ENCODE results near the gene TMEM156. TPM values are rescaled to one million over a fixed set of nuclear protein-coding genes. Genes with fewer than 3 reads are reported as not detected.
"Not testable (repeated sequence)": the region's sequence is repeated elsewhere in the genome, so short reads cannot be mapped to it uniquely, and the experiment has no call there.

TMEM156 gene
- total RNA-seq, 2 donors from 2014 or later, result 0.29 to 0.65 TPM

DNA sequence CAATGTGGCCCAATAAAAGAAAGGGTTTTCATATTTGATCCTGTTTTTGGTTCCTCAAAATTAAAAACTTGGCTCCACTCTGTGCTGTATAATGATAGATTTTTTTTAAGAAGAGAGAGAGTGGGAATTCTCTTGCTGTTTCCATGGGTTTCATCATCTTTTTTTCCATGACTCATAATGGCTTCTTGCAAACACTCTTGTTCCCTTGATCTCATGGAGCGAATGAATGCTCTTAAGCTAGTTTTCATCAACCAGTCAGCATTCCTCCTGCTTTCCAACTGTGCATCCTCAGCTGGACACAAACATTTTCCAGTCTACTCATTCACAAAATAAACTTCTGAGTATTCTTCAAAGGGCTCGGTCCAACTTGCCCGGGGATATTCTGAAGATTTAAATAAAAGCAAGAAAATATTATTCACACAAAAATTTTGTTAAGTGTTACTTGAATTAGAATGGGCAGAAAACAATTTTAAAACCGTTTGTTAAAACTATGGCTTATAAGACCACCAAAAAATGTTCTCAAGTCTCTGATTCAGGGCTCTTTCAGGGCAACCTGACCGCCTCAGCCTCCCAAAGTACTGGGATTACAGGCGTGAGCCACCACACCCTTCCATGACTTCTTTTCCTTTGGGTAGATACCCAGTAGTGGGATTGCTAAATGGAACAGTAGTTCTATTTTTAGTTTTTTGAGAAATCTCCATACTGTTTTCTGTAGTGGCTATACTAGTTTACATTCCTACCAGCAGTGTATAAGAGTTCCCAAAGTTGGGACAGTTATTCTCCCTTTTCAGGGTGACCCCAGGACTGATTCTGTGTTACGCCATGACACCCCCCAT, 64.7 kb downstream of the TMEM156 start:
- intact Hi-C loops (cut with DNase I), result no loop called here
- no peak for DNase-seq (ENCODE audit: low spot score)

DNA sequence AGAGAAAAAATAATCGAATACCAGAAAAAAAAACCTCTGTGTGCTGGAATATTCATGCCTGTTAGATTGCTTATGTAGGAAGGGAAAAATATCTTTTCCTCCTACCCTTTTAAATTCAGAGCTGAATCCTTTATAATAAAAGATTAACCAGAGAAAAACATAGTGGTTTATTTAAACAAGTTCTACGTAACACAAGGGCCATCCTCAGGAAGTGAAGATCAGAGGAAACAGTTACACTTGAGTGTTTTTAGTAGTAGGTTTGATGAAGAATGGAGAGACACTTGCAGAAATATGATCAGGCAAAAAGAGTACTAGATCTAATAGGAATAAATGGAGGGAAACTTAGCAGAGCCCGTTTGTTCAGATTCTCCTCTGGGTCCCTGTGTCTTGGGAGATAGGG, 66.3 kb downstream of the TMEM156 start:
- intact Hi-C loops (cut with DNase I), result no loop called here
- no peak for DNase-seq (ENCODE audit: low spot score)

DNA sequence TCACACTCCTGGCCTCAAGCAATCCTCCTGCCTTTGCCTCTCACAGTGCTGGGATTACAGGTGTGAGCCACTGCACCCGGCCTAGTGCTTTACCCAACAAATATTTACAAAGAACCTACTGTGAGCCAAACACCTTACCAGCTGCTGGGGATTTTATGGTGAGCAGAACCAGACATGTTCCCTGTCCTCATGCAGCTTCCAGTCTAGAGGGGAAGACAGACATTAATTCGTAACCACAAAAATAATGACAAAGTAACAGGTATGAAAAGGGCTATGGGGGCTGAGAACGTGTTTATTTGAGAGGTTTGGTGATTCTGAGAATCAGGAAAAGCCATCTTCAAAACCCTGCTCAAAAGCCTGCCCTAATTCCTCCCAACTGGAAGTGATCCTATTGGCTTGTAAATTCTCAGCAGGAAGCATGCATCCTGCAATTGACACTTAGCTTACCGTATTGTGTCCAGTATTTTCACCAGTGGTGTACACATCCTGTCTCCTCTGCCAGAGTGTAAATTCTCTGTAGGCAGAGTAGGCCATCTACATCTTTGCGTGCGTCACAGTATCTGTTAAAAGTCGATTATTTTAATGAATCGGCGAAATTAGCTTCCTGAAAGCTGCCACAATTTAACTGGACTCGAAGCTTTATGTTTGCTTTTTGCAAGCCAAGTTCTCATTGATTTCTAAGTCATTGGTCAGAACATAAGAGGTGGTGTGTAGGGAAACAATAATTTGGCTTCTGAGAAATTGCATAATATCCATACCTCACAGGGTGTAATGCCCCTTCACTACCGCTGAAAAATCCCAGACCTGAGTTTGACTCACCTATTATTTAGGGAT, 67.0 kb downstream of the TMEM156 start:
- intact Hi-C loops (cut with DNase I), result no loop called here
- no peak for DNase-seq (ENCODE audit: low spot score)

DNA sequence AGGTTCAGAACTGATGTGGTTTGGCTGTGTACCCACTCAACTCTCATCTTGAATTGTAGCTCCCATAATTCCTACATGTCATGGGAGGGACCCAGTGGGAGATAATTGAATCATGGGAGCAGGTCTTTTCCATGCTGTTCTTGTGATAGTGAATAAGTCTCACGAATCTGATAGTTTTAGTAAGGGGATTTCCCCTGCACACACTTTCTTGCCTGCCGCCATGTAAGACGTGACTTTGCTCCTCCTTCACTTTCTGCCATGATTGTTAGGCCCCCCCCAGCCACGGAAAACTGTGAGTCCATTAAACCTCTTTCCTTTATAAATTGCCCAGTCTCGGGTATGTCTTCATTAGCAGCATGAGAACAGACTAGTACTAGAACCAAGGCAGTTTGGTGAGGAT, 73.0 kb downstream of the TMEM156 start:
- intact Hi-C loops (cut with DNase I); DNase-seq (ENCODE audit: low spot score): not testable (repeated sequence)

DNA sequence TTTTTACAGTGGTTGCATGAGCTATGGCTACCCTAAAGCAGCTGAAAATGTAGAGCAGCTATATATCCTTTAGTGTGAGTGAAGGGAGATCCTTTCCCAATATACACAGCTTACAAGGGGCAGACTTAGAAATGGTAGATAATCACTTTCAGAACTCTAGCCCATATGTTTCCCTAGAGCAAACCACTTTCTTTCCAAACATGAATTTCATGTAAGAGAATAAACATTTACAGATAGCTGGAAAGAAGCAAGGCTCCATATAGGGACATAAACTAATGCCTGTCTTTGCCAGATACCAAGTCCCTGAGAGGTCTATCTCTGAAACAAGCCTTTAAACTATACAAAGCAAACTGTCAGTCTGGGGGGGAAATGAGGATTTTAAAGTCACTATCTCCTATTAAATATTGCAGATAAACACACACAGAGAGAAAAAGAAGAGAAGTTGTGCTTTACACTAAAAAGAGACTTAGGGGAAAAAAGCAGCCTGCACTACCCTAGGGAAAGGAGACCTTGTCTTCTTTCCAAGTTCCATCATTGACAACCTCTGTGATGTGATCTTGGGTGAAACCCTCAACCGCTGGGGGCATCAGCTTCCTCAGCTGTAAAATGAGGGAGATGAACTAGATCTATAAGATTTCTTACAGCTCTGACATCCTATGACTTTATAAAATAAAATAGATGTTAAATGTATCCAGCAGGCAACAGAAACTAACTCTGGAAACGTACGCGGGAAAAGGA, 73.6 kb downstream of the TMEM156 start:
- intact Hi-C loops (cut with DNase I), result no loop called here
- no peak for DNase-seq (ENCODE audit: low spot score)

DNA sequence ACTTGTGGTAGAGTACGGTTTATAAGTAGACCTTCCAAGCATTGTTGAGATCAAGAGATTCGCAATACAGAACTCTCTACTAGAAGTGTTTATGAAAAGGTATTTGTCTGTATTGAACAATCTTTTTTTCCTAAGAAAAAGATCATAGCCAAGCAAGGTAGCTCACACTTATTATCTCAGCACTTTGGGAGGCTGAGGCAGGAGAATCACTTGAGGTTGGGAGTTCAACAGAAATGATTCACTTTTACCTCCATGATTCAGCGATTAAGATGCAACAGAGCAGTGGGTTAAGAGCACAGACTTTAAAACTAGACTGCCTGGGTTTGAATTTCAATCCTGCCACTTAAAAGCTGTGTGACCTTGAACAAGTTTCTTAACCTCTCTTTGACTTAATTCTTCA, 74.3 kb downstream of the TMEM156 start:
- no peak for DNase-seq (ENCODE audit: low spot score)
- intact Hi-C loops (cut with DNase I), result no loop called here

DNA sequence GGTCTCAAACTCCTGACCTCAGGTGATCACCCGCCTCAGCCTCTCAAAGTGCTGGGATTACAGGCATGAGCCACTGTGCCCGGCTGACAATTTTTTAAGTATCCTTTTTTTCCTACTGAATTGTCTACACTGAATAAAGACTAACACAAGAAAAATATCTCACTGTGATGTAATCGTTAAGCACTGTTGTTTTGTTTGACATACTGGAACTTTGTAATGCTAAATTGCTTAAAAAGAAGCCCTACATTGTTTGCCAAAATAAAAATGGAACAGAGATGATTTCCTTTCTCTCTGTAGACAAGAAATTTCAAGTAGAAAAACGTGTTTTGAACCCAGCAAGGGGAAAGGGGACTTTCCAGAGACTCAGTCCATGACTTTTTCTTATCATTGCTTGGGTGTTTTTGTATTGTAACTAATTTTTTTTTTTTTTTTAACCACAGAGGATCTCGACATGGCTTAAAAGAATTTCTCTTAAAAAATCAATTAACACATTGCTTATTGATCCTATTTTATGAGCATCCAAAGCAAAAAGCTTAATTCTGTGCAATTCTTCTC, 74.9 kb downstream of the TMEM156 start:
- intact Hi-C loops (cut with DNase I), result no loop called here
- DNase-seq (ENCODE audit: low spot score), result no peak

DNA sequence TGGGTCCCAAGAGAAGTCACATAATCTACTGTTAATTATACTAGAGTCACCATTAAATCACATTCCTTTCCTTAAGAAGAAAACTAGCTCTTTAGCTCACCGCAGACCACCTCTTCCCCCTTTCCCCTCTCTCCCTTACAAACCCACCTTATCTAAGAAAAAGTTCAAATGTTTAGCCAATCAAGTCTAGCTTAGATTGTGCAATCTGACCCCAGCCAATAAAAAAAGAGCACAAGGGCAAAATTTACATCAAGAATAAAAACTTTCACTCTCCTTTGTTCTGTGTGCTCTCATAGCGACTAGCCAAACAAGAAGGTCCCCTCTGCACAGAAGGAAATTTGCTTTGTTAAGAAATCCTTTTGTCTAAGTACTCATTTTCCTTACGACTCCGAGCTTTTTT, 76.3 kb downstream of the TMEM156 start:
- intact Hi-C loops (cut with DNase I), result no loop called here
- no peak for DNase-seq (ENCODE audit: low spot score)

DNA sequence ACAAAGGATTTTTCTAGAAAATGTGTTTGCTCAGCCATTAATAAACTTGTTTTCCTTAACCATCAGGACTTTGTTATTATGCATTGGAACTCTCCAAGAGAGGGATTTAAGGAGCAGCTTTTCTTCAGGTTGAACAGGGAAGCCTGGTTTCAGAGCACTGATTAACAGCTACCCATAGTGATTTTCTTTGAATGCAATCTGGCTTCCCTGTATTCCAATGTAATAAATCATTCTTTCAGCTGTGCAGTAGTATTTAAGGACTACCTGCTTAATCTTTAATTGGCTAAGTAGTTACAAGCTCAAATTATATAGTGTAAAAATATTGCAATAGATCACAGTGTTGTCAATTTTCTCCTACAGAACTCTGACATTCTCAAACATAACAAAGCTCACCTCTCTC, 77.5 kb downstream of the TMEM156 start:
- intact Hi-C loops (cut with DNase I), result no loop called here

DNA sequence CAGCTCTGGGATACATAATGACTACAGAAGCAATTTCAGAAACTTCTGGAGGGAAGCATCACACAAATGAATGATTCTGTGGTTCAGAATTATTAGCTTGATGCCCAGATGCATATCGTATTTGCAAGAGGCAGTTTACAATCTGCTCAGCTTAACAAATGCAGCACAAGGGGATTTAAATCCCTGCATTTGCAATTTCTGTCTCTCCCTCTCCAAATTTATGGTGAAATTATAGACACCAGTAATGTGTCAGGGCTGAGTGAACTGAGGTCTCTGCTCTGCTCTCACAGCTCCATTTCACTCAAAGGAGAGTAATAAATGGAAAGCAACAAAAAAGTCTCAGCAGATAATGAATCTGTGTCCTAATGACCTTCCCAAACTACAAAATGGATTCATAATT, 80.2 kb downstream of the TMEM156 start:
- intact Hi-C loops (cut with DNase I), result no loop called here

More for the DNA sequence above, 77.5 kb downstream of the TMEM156 start:
- DNase-seq (ENCODE audit: low spot score), result no peak

DNA sequence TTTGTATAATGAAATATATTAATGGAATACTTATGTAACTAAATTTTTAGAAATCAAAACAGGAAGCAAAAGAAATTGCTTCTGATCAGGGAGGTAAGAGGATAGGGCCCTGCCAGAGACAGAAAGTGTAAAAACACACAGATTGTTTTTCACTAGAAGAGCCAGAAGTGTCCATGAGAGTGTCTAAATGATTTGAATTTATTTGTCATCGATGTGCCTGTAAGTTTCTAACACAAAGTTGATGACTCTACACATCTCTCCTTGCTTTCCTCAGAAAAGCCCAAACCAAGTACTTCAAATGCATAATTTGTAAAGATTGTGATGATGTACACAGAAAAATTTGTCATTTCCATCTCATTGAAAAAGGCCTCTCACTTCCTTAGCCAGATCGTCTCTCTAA, 80.6 kb downstream of the TMEM156 start:
- DNase-seq (ENCODE audit: low spot score), result no peak
- intact Hi-C loops (cut with DNase I), result no loop called here

More for the DNA sequence above, 80.2 kb downstream of the TMEM156 start:
- DNase-seq (ENCODE audit: low spot score), result no peak

DNA sequence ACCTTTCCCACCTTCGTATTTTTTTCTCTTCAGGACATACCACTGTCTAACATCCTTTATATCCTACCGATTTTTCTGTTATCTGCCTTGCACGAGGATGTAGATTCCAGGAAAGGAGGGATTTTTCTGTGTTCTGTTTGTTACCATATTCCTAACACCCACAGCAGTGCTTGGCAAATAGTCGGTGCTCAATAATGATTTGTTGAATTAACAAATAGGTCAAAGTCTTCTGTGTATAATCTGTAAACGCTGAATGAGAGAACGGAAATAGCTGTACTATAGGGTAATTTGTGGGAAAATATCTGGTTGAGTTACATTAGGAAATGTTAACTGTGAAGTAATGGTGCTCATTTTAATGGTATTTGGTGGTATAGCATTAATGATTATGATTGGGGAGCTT, 81.5 kb downstream of the TMEM156 start:
- intact Hi-C loops (cut with DNase I), result no loop called here
- DNase-seq (ENCODE audit: low spot score), result no peak

DNA sequence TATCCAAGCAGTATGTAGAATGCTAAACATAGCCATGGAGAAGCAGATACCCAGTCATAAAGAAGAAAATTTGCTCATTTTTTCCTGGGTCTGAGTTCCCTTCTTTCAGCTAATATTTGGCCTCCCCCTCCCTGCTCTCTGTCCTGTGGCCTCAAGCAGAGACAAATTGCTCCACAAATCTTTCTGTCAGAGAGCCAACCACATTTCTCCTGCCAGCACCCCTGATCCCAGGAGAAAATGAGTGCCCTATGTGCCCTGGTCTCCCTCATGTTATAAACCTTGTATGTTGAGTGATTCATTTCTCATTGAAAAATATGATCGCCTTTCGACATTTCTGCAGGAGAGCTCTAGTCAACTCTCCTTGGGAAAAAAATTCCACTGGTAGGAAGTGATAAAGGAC, 82.0 kb downstream of the TMEM156 start:
- DNase-seq (ENCODE audit: low spot score), result no peak
- intact Hi-C loops (cut with DNase I), result no loop called here

DNA sequence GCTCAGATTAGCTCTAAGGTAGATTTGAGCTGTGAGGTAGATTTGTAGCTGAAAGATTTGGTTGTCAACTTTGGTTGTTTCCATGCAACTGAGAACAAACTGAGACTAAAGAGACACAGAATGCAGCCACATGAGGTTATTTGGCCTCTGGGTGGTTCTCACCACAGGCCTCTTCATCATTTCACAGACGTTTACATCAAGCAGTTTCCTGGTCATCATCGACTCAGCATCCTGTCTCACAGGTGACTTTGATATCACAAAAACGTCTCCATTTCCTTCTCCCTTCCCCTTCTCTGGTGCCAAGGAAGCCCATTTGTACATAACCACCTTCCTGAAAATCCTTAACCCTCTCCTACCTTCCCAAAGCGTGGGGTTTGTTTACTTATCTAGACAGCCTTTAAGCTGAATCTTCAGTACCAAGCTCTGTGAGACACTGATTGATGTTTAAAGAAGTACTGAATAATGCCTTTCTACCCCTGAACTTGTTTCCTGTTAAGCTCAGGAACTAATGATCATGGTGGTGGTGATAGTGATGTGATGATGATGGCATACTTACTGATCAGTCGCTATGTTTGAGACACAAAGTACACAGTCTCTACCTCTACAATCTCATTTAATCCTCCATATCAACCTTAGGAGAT, 82.7 kb downstream of the TMEM156 start:
- intact Hi-C loops (cut with DNase I), result no loop called here
- DNase-seq (ENCODE audit: low spot score), result no peak

DNA sequence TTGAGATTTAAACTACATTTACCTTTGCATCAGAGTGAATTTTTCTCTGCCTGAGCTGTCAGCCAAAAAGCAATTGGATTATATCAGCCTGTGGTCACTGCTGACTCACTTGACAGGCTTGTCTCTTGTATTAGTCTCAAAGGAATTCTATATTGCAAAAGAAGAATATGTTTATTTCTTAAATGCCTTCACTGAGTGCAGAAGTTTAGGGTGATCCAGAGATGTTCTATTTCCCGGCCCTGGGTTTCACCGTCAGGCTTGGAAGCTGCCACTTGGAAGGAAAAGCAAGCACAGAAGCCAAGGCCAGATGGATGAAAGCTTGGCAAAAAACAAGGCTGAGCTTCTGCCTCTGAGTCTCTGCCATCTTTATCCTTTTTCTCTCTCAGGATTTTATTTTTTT, 83.7 kb downstream of the TMEM156 start:
- no peak for DNase-seq (ENCODE audit: low spot score)
- intact Hi-C loops (cut with DNase I), result no loop called here

DNA sequence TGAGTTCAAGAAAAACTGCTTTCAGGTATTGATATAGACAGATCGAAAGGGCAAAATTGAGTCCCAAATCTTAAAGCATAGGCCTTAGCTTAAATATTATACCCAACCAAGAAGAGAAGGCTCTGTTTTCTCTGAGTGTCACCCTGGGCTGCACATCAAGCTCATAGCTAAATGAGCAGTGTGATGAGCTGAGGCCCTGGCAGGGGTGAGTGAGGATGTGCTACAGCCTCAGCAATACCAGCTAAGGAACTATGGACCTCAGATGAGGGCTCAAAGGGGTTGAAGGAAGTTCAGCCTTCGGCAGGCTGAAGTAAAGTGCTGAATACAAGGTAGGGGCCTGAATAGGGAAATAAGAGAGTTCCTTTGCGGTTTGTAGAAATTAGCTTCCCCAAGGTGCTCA, 85.3 kb downstream of the TMEM156 start:
- intact Hi-C loops (cut with DNase I), result no loop called here
- DNase-seq (ENCODE audit: low spot score), result no peak

DNA sequence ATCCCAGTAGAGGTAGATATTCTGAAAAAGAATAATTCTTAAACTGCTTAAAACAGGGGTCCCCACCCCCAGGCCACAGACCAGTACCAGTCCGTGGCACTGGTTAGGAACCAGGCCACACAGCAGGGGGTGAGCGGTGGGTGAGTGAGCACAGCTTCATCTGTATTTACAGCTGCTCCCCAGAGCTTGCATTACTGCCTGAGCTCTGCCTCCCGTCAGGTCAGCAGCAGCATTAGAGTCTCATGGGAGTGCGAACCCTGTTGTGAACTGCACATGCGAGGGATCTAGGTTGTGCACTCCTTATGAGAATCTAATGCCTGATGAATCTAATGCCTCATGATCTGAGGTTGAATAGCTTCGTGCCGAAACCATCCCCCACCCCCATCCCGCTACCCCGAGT, 87.8 kb downstream of the TMEM156 start:
- DNase-seq (ENCODE audit: low spot score), result no peak

DNA sequence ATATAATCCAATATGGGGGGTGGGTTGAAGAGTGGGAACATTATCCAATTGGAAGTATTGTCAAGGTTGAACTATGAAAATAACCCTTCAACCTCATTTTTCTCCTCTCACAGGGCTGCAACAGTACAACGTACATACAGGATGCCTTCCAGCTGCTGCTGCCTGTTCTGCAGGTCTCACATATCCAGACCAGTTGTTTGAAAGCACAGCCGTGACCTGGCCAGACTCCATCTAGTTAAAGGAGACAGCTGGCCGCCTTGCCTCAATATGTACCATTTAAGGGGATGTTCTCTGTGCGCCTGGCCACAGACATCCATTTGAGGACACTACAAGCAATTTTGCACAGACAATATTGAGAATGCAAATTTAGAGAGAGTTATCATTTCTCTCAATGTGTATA, 88.9 kb downstream of the TMEM156 start:
- intact Hi-C loops (cut with DNase I), result no loop called here
- DNase-seq (ENCODE audit: low spot score), result no peak

More for the DNA sequence above, 87.8 kb downstream of the TMEM156 start:
- intact Hi-C loops (cut with DNase I), result no loop called here

DNA sequence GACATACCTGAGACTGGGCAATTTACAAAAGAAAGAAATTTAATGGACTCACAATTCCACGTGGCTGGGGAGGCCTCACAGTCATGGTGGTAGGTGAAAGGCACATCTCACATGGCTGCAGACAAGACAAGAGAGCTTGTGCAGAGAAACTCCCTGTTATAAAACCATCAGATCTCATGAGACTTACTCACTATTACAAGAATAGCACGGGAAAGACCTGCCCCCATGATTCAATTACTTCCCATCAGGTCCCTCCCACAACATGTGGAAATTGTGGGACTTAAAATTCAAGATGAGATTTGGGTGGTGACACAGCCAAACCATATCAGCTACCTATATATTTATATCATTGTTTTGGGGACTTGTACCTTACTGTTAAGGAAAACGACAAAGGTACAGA, 90.3 kb downstream of the TMEM156 start:
- DNase-seq (ENCODE audit: low spot score); intact Hi-C loops (cut with DNase I): not testable (repeated sequence)

All from posterior vena cava (tissue), 2 donors.